IMR-90 (cell line): ENCODE data around the gene NPPB. TPM values are rescaled to one million over a fixed set of nuclear protein-coding genes. Genes with fewer than 3 reads are reported as not detected.

Experiments
- ATAC-seq: fragments of 200-7000 bp; cut with Tn5 transposase; 2 replicates; pipeline ENCODE4 v1.9.1; 2020; ENCODE audit warnings: low read depth, mild to moderate bottlenecking, moderate library complexity
- BruUV-seq: library from RNA; stranded (reverse); fragments of 400-500 nt; replicated peaks from 2 replicates; lab custom pipeline; 2021; lab: Mats Ljungman, UMichigan
- CTCF ChIA-PET: fragments of 300-600 bp; formaldehyde crosslinking; extraction: SDS; loops from one replicate; lab custom pipeline; 2021; ENCODE audit warnings: antibody characterized with exemption; lab: Yijun Ruan, JAX
- POLR2A ChIA-PET: fragments of 300-600 bp; sonication (Branson Sonifier 250); formaldehyde crosslinking; loops from one replicate; lab custom pipeline; 2022; ENCODE audit warnings: antibody characterized with exemption; ENCODE audit not compliant: unreplicated experiment; lab: Charles Lee
- DNase-seq: peaks from one replicate; pipeline ENCODE4 v3.0.0; 2013
- H2AFZ ChIP-seq: replicated peaks from 2 replicates; pipeline ENCODE3; 2013; ENCODE audit warnings: low read length, mild to moderate bottlenecking; ENCODE audit not compliant: poor library complexity
- H2AK5ac ChIP-seq: 2 replicates; pipeline ENCODE4 v1.6.1; 2013; ENCODE audit warnings: low read depth, low read length, inconsistent platforms
- H2AK9ac ChIP-seq: replicated peaks from 2 replicates; pipeline ENCODE3; 2013; ENCODE audit warnings: mild to moderate bottlenecking, low read depth, low read length, moderate library complexity; ENCODE audit not compliant: poor library complexity
- H2BK120ac ChIP-seq: 2 replicates; pipeline ENCODE4 v1.6.1; 2013; ENCODE audit warnings: low read depth, low read length, inconsistent platforms
- H2BK15ac ChIP-seq: 3 replicates; pipeline ENCODE4 v1.6.1; 2013; ENCODE audit warnings: low read depth, low read length, inconsistent platforms
- H2BK20ac ChIP-seq: 2 replicates; pipeline ENCODE4 v1.6.1; 2013; ENCODE audit warnings: low read depth, mild to moderate bottlenecking, inconsistent platforms, low read length, moderate library complexity
- H2BK5ac ChIP-seq: 2 replicates; pipeline ENCODE4 v1.6.1; 2013; ENCODE audit warnings: mild to moderate bottlenecking, low read depth, low read length, inconsistent platforms; ENCODE audit not compliant: poor library complexity, severe bottlenecking
- H3K14ac ChIP-seq: replicated peaks from 2 replicates; pipeline ENCODE4 v1.6.1; 2013; ENCODE audit warnings: low read depth, low read length, inconsistent platforms
- H3K18ac ChIP-seq: 2 replicates; pipeline ENCODE4 v1.6.1; 2013; ENCODE audit warnings: low read depth, low read length, control low read depth
- H3K23ac ChIP-seq: 2 replicates; pipeline ENCODE4 v1.6.1; 2013; ENCODE audit warnings: low read depth, low read length, inconsistent platforms
- H3K27ac ChIP-seq: 2 replicates; pipeline ENCODE4 v1.5.1; 2013; ENCODE audit warnings: mild to moderate bottlenecking, control low read depth, low read length; ENCODE audit not compliant: insufficient read depth
- H3K27me3 ChIP-seq: 2 replicates; pipeline ENCODE4 v1.6.1; 2013; ENCODE audit warnings: low read length; ENCODE audit not compliant: control insufficient read depth, insufficient read depth
- H3K36me3 ChIP-seq: 2 replicates; pipeline ENCODE4 v1.6.1; 2013; ENCODE audit warnings: low read length, mixed read lengths; ENCODE audit not compliant: control insufficient read depth, insufficient read depth
- H3K4ac ChIP-seq: 2 replicates; pipeline ENCODE4 v1.6.1; 2013; ENCODE audit warnings: low read depth, low read length, inconsistent platforms
- H3K4me1 ChIP-seq: 2 replicates; pipeline ENCODE4 v1.6.1; 2013; ENCODE audit warnings: low read length, mixed read lengths; ENCODE audit not compliant: control insufficient read depth, insufficient read depth
- H3K4me2 ChIP-seq: 2 replicates; pipeline ENCODE4 v1.6.1; 2013; ENCODE audit warnings: low read depth, mild to moderate bottlenecking, control low read depth, low read length, moderate library complexity
- H3K4me3 ChIP-seq: 2 replicates; pipeline ENCODE4 v1.5.1; 2013; ENCODE audit warnings: low read depth, mild to moderate bottlenecking, control low read depth, low read length, moderate library complexity; ENCODE audit not compliant: insufficient read depth
- H3K56ac ChIP-seq: 2 replicates; pipeline ENCODE4 v1.6.1; 2013; ENCODE audit warnings: low read length, inconsistent platforms; ENCODE audit not compliant: insufficient read depth; ENCODE audit errors: extremely low read depth
- H3K79me1 ChIP-seq, 2 experiments: 2 replicates each; pipeline ENCODE4 v1.6.1; 2013; ENCODE audit warnings: low read length in 2 of 2, inconsistent platforms in 1 of 2, low read depth in 1 of 2
- H3K9ac ChIP-seq: 2 replicates; pipeline ENCODE4 v1.6.1; 2013; ENCODE audit warnings: low read depth, low read length, control low read depth
- H3K9me1 ChIP-seq: 2 replicates; pipeline ENCODE4 v1.6.1; 2013; ENCODE audit warnings: low read length, inconsistent platforms; ENCODE audit not compliant: insufficient read depth
- H3K9me3 ChIP-seq: 2 replicates; pipeline ENCODE4 v1.6.1; 2013; ENCODE audit warnings: low read length; ENCODE audit not compliant: control insufficient read depth, insufficient read depth
- H4K20me1 ChIP-seq: 2 replicates; pipeline ENCODE4 v1.6.1; 2013; ENCODE audit warnings: low read length, inconsistent platforms; ENCODE audit not compliant: insufficient read depth
- H4K5ac ChIP-seq: 2 replicates; pipeline ENCODE4 v1.6.1; 2013; ENCODE audit warnings: mild to moderate bottlenecking, low read depth, low read length, control low read depth
- H4K8ac ChIP-seq, 2 experiments: 2 replicates each; pipeline ENCODE4 v1.6.1; 2013; ENCODE audit warnings: low read depth in 2 of 2, low read length in 2 of 2, control low read depth in 1 of 2, inconsistent platforms in 1 of 2
- H4K91ac ChIP-seq: 2 replicates; pipeline ENCODE4 v1.6.1; 2013; ENCODE audit warnings: low read depth, low read length, inconsistent platforms; ENCODE audit not compliant: insufficient read depth
- CEBPB ChIP-seq: IDR thresholded peaks from 2 replicates; pipeline ENCODE4 v1.6.1; 2012; ENCODE audit warnings: low read depth, low read length, improper control_type of control experiment
- CHD1 ChIP-seq: IDR thresholded peaks from 2 replicates; pipeline ENCODE4 v1.6.1; 2012; ENCODE audit warnings: low read depth, low read length, improper control_type of control experiment
- FOS ChIP-seq: fragments of 150-350 bp; IDR thresholded peaks from 2 replicates; pipeline ENCODE4 v1.6.1; 2016; ENCODE audit warnings: low read depth, low read length
- MAFK ChIP-seq: IDR thresholded peaks from 2 replicates; pipeline ENCODE4 v1.6.1; 2012; ENCODE audit warnings: low read depth, low read length, improper control_type of control experiment
- MAZ ChIP-seq: IDR thresholded peaks from 2 replicates; pipeline ENCODE4 v1.6.1; 2012; ENCODE audit warnings: low read depth, mild to moderate bottlenecking, low read length, improper control_type of control experiment, moderate library complexity, borderline replicate concordance
- MXI1 ChIP-seq: IDR thresholded peaks from 2 replicates; pipeline ENCODE4 v1.6.1; 2012; ENCODE audit warnings: low read depth, mild to moderate bottlenecking, low read length, moderate library complexity, borderline replicate concordance
- NFE2L2 ChIP-seq: fragments of 150-350 bp; IDR thresholded peaks from 2 replicates; pipeline ENCODE4 v1.6.1; 2016; ENCODE audit warnings: low read depth, mild to moderate bottlenecking, low read length
- POLR2A ChIP-seq: IDR thresholded peaks from 2 replicates; pipeline ENCODE4 v1.6.1; 2012; ENCODE audit warnings: mild to moderate bottlenecking, low read depth, low read length
- RAD21 ChIP-seq: IDR thresholded peaks from 2 replicates; pipeline ENCODE4 v1.6.1; 2012; ENCODE audit warnings: low read length, improper control_type of control experiment
- RCOR1 ChIP-seq: IDR thresholded peaks from 2 replicates; pipeline ENCODE4 v1.6.1; 2012; ENCODE audit warnings: mild to moderate bottlenecking, low read length, improper control_type of control experiment; ENCODE audit not compliant: insufficient replicate concordance
- RFX5 ChIP-seq: IDR thresholded peaks from 2 replicates; pipeline ENCODE4 v1.8.0; 2012; ENCODE audit warnings: low read depth, mild to moderate bottlenecking, low read length, moderate library complexity
- SMC3 ChIP-seq: fragments of 150-350 bp; IDR thresholded peaks from 2 replicates; pipeline ENCODE4 v1.6.1; 2016; ENCODE audit warnings: low read depth, mild to moderate bottlenecking, antibody characterized with exemption, low read length, moderate library complexity
- WGBS, 2 experiments: methylation state at CpG; one replicate each; pipeline versions ENCODE4 v1.1.5 to v1.1.7; 2013; ENCODE audit warnings: missing lambda C conversion rate in 2 of 2; ENCODE audit not compliant: insufficient read length in 1 of 2; ENCODE audit errors: extremely low coverage in 2 of 2; 5-methylcytosine and 5-hydroxymethylcytosine counted together
- dilution Hi-C: fragments of 300-500 bp; cut with HindIII; formaldehyde crosslinking; loops from one replicate; pipeline ENCODE4 v1.14.3; 2018; ENCODE audit warnings: low sequenced_read_pairs; ENCODE audit not compliant: unreplicated experiment
- in situ Hi-C: fragments of 300-500 bp; cut with MboI; formaldehyde crosslinking; loops from 3 replicates; pipeline ENCODE4 v1.14.3; 2019; ENCODE audit warnings: low sequenced_read_pairs, inconsistent platforms, mixed read lengths
- intact Hi-C: fragments of 100-400 bp; cut with micrococcal nuclease; formaldehyde crosslinking; loops from 2 replicates; pipeline ENCODE4 v1.10.0; 2022
- polyA plus RNA-seq, 3 experiments: library from polyadenylated mRNA; depleted of rRNA; stranded (reverse); fragments of >200 nt; gene quantifications; 2 replicates each; pipeline ENCODE4 v1.2.3, GENCODE V29; 2012; ENCODE audit warnings: low replicate concordance in 1 of 3
- total RNA-seq: library from RNA; depleted of rRNA; stranded (reverse); fragments of >200 nt; gene quantifications from 2 replicates; pipeline ENCODE4 v1.2.3, GENCODE V29; 2012
- TF ChIP-seq, protein P1 (sequence below): fragments of 150-350 bp; IDR thresholded peaks from 2 replicates; pipeline ENCODE4 v1.6.1; 2017; ENCODE audit warnings: mild to moderate bottlenecking, antibody characterized with exemption, low read length, low read depth
- TF ChIP-seq, protein P2 (sequence below): conservative IDR thresholded peaks from 2 replicates; pipeline ENCODE4 v1.5.1; 2012; ENCODE audit warnings: mild to moderate bottlenecking, low read depth, low read length, improper control_type of control experiment
- TF ChIP-seq, protein P3 (sequence below): fragments of 150-350 bp; IDR thresholded peaks from 2 replicates; pipeline ENCODE4 v1.6.1; 2016; ENCODE audit warnings: low read depth, mild to moderate bottlenecking, low read length, moderate library complexity, borderline replicate concordance

Gene NPPB
- total and polyA plus RNA-seq, 2 of the 4 experiments (the other 2 are of a cell fraction), result not detected

DNA sequence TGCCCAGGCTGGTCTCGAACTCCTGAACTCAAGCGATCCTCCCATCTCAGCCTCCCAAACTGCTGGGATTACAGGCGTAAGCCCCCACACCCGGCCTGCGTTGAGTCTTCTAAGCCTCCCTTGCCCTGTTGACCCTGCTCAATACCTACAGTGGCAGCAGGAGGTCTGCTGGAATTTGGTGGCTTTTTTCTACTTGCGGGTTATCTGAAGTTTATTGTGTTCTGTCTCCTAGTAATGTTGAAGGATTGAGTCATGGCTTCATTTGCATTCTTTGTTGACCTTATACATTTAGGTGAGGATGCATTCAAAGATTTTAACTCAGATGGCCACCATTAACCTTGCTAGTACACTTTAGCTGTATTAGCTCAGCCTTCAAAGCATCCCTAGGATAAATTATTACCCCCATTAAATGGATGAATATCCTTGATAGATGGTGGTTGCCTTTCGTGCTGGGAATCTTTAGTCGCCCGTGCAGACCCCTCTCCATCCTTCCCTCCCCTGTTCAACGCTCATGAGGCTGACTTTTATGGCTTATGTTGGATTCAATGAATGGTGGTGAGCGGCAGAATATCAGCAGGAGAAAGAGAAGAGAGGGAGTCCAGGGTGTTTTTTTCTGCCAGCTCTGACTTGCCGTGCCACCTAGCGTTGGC, 9.7 kb upstream of the NPPB start:
- no peak overlapping the region for H2AK5ac ChIP-seq
- BruUV-seq, result no TSS peak
- no peak overlapping the region for H2BK120ac ChIP-seq
- no peak overlapping the region for H2AFZ ChIP-seq
- H2AK9ac ChIP-seq, result no peak overlapping the region
- WGBS, 2 experiments, result no CpG with 5 or more reads among the region's 13 CpGs
- H3K9me3 ChIP-seq, result no peaks in the 10 kb centered on the region
- dilution Hi-C loops (no loop called here), intact Hi-C loops (no loop called here), in situ Hi-C loops (no loop called here)
- CTCF ChIA-PET, result interaction anchor here (0.6 kb wide), 1 partner anchor 65 kb away, joined by 4 read pairs; no protein-coding TSS in a partner anchor
- no peaks in the 10 kb centered on the region for H3K79me1 ChIP-seq
- no peaks in the 10 kb centered on the region for H3K9me1 ChIP-seq
- no peak overlapping the region for H3K4ac ChIP-seq
- no peak overlapping the region for H2BK20ac ChIP-seq
- H3K18ac ChIP-seq, result no peak overlapping the region
- DNase-seq, result no peak
- no peak overlapping the region for H2BK15ac ChIP-seq
- no peak overlapping the region for H3K4me2 ChIP-seq
- H3K27me3 ChIP-seq, result peaks cover 32% of the 10 kb centered on the region
- H3K4me3 ChIP-seq, result no peak overlapping the region
- H3K14ac ChIP-seq, result no peak overlapping the region
- POLR2A ChIA-PET, result interaction anchor here (1.2 kb wide), 1 partner anchor 40 kb away, joined by 3 read pairs; no protein-coding TSS in a partner anchor
- H3K23ac ChIP-seq, result no peak overlapping the region
- TF ChIP-seq, protein P1, sequence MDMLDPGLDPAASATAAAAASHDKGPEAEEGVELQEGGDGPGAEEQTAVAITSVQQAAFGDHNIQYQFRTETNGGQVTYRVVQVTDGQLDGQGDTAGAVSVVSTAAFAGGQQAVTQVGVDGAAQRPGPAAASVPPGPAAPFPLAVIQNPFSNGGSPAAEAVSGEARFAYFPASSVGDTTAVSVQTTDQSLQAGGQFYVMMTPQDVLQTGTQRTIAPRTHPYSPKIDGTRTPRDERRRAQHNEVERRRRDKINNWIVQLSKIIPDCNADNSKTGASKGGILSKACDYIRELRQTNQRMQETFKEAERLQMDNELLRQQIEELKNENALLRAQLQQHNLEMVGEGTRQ, result no peak
- TF ChIP-seq RCOR1 (no peak), MXI1 (no peak), CEBPB (no peak), POLR2A (no peak), CHD1 (no peak), NFE2L2 (no peak), MAZ (no peak), MAFK (no peak), RAD21 (no peak), RFX5 (no peak), SMC3 (no peak), FOS (no peak)
- TF ChIP-seq, protein P2, sequence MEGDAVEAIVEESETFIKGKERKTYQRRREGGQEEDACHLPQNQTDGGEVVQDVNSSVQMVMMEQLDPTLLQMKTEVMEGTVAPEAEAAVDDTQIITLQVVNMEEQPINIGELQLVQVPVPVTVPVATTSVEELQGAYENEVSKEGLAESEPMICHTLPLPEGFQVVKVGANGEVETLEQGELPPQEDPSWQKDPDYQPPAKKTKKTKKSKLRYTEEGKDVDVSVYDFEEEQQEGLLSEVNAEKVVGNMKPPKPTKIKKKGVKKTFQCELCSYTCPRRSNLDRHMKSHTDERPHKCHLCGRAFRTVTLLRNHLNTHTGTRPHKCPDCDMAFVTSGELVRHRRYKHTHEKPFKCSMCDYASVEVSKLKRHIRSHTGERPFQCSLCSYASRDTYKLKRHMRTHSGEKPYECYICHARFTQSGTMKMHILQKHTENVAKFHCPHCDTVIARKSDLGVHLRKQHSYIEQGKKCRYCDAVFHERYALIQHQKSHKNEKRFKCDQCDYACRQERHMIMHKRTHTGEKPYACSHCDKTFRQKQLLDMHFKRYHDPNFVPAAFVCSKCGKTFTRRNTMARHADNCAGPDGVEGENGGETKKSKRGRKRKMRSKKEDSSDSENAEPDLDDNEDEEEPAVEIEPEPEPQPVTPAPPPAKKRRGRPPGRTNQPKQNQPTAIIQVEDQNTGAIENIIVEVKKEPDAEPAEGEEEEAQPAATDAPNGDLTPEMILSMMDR, result no peak
- TF ChIP-seq, protein P3, sequence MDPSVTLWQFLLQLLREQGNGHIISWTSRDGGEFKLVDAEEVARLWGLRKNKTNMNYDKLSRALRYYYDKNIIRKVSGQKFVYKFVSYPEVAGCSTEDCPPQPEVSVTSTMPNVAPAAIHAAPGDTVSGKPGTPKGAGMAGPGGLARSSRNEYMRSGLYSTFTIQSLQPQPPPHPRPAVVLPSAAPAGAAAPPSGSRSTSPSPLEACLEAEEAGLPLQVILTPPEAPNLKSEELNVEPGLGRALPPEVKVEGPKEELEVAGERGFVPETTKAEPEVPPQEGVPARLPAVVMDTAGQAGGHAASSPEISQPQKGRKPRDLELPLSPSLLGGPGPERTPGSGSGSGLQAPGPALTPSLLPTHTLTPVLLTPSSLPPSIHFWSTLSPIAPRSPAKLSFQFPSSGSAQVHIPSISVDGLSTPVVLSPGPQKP, result no peak
- no peak overlapping the region for H4K8ac ChIP-seq
- no peaks in the 10 kb centered on the region for H4K20me1 ChIP-seq
- H4K5ac ChIP-seq, result no peak overlapping the region
- no peaks in the 10 kb centered on the region for H3K36me3 ChIP-seq
- no peak overlapping the region for H4K91ac ChIP-seq
- H3K9ac ChIP-seq, result no peak overlapping the region
- H2BK5ac ChIP-seq, result no peak overlapping the region
- no peak for ATAC-seq
- H3K4me1 ChIP-seq, result no peaks in the 10 kb centered on the region
- H3K27ac ChIP-seq, result no peak overlapping the region
- H3K56ac ChIP-seq, result no peak overlapping the region
